MCF 10A (cell line): ENCODE data around the gene GTF2A1L. TPM values are rescaled to one million over a fixed set of nuclear protein-coding genes. Genes with fewer than 3 reads are reported as not detected.

Experiments
- Bru-seq: library from RNA; stranded (reverse); fragments of 400-500 nt; gene quantifications from one replicate; lab custom pipeline; 2021; lab: Mats Ljungman, UMichigan
- BruChase-seq, 2 experiments: library from RNA; stranded (reverse); fragments of 400-500 nt; gene quantifications; one replicate each; lab custom pipeline; 2021; lab: Mats Ljungman, UMichigan
- BruUV-seq: library from RNA; stranded (reverse); fragments of 400-500 nt; replicated peaks from 2 replicates; lab custom pipeline; 2021; lab: Mats Ljungman, UMichigan
- CTCF ChIA-PET: fragments of 300-600 bp; sonication (Branson Sonifier 250); formaldehyde crosslinking; extraction: SDS; loops from one replicate; lab custom pipeline; 2021; ENCODE audit warnings: antibody characterized with exemption, inconsistent platforms; lab: Yijun Ruan, JAX
- POLR2A ChIA-PET: fragments of 300-600, 350-650 bp; sonication (Branson Sonifier 250); formaldehyde crosslinking; extraction: SDS; loops from one replicate; lab custom pipeline; 2020; ENCODE audit warnings: antibody characterized with exemption, inconsistent platforms; lab: Yijun Ruan, JAX
- DNase-seq: peaks from one replicate; pipeline ENCODE4 v3.0.0-alpha.2; 2018; ENCODE audit not compliant: unreplicated experiment
- H3K27ac Mint-ChIP-seq: one replicate; pipeline ENCODE4 v1.8.0; 2022; ENCODE audit warnings: mild to moderate bottlenecking, low read depth, mixed read lengths; ENCODE audit not compliant: unreplicated experiment
- H3K27me3 Mint-ChIP-seq: one replicate; pipeline ENCODE4 v1.8.0; 2022; ENCODE audit warnings: mixed read lengths; ENCODE audit not compliant: insufficient read depth, unreplicated experiment
- H3K36me3 Mint-ChIP-seq: one replicate; pipeline ENCODE4 v1.8.0; 2022; ENCODE audit warnings: mild to moderate bottlenecking, moderate library complexity, mixed read lengths; ENCODE audit not compliant: insufficient read depth, unreplicated experiment
- H3K4me1 Mint-ChIP-seq: one replicate; pipeline ENCODE4 v1.8.0; 2022; ENCODE audit warnings: mixed read lengths; ENCODE audit not compliant: insufficient read depth, unreplicated experiment
- H3K4me3 Mint-ChIP-seq: one replicate; pipeline ENCODE4 v1.8.0; 2022; ENCODE audit warnings: mild to moderate bottlenecking, moderate library complexity, mixed read lengths; ENCODE audit not compliant: unreplicated experiment
- H3K9me3 Mint-ChIP-seq: one replicate; pipeline ENCODE4 v1.8.0; 2022; ENCODE audit warnings: mixed read lengths; ENCODE audit not compliant: unreplicated experiment
- intact Hi-C: fragments of 100-400 bp; cut with micrococcal nuclease; formaldehyde crosslinking; loops from 2 replicates; pipeline ENCODE4 v1.14.1; 2022
- long read RNA-seq: library from polyadenylated mRNA; stranded (forward); transcript quantifications from one replicate; pipeline ENCODE4 v2.0.0, GENCODE V29; 2022
- total RNA-seq: library from RNA; stranded (reverse); gene quantifications from 2 replicates; pipeline ENCODE4 v1.2.3, GENCODE V29; 2022
- TF ChIP-seq, protein P1 (sequence below): fragments of 200-600 bp; IDR thresholded peaks from one replicate; pipeline ENCODE4 v1.8.0; 2022; ENCODE audit warnings: antibody characterized with exemption, mild to moderate bottlenecking; ENCODE audit not compliant: unreplicated experiment

GTF2A1L gene
- not detected in 2 replicates for total RNA-seq
- Bru-seq, nascent RNA, result not detected
- BruChase-seq, experiment 1, labeled RNA remaining after a 6-hour chase, result not detected
- BruChase-seq, experiment 2, labeled RNA remaining after a 2-hour chase, result percentile 32 among the genes with signal in this experiment
- long read RNA-seq, result 0 reads

DNA sequence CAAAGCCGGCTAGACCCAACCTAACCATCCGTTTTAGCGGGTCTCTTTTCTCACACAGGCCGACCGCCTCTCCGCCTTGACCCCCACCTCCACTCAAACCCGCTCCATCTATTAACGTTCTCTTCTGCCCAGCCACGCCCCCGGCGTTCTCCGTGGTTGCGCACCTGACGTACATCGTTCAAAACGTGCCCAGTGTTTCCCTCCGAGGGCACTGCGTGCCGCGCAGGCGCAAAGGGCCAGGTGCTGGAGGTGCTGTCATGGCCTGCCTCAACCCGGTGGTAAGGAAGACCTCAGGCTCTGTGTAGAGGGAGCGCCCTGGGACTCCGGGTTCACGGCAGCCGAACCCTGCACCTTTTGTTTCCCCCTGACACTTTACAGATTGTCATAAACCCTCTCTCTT is at the start of gene GTF2A1L:
GTF2A1L (plus strand) TSS at position 239 of the 400 bp plus-strand sequence; CDS start at position 258, 19 bp downstream.
- Mint-ChIP-seq H3K4me1 (no peaks in the 10 kb centered on the region), H3K4me3 (no peak within 1 kb of the TSS), H3K36me3 (peaks cover 5% of the 10 kb centered on the region), H3K9me3 (no peaks in the 10 kb centered on the region), H3K27ac (no peak within 1 kb of the TSS), H3K27me3 (no peaks in the 10 kb centered on the region)
- intact Hi-C loops, result no loop called here
- CTCF ChIA-PET, result interaction anchor here (0.6 to 1.6 kb wide), 2 partner anchors 9 to 18 kb away, joined by 3 to 6 read pairs; no protein-coding TSS in a partner anchor
- BruUV-seq, result no TSS peak
- TF ChIP-seq, protein P1, sequence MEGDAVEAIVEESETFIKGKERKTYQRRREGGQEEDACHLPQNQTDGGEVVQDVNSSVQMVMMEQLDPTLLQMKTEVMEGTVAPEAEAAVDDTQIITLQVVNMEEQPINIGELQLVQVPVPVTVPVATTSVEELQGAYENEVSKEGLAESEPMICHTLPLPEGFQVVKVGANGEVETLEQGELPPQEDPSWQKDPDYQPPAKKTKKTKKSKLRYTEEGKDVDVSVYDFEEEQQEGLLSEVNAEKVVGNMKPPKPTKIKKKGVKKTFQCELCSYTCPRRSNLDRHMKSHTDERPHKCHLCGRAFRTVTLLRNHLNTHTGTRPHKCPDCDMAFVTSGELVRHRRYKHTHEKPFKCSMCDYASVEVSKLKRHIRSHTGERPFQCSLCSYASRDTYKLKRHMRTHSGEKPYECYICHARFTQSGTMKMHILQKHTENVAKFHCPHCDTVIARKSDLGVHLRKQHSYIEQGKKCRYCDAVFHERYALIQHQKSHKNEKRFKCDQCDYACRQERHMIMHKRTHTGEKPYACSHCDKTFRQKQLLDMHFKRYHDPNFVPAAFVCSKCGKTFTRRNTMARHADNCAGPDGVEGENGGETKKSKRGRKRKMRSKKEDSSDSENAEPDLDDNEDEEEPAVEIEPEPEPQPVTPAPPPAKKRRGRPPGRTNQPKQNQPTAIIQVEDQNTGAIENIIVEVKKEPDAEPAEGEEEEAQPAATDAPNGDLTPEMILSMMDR, result no peak
- no peak for DNase-seq
- POLR2A ChIA-PET, result no interaction called here

DNA sequence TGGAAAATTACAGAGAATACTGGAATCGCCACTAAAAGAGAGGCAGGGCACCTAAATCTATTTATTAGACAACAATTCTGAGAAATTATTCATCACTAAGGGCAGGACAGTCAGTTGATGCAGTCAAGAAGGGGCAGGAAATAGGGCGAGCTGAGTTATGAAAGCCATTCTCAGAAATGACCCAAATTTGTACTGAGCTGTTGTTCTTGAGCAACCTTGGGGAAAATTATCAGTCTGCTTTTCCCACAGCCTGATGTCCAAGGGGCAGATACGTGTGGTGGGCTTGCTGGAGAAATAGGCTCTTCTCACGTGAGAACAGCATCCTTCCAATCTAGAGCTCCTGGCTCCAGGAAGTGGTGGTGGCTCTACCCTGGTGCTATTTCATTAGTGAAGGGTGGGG is 49.1 kb upstream of the GTF2A1L start:
- Mint-ChIP-seq H3K4me1 (no peaks in the 10 kb centered on the region), H3K27ac (no peak overlapping the region), H3K27me3 (no peaks in the 10 kb centered on the region), H3K36me3 (no peaks in the 10 kb centered on the region), H3K4me3 (no peak overlapping the region), H3K9me3 (peaks cover 4% of the 10 kb centered on the region)
- TF ChIP-seq, protein P1, result no peak
- DNase-seq, result no peak
- no TSS peak for BruUV-seq
- POLR2A ChIA-PET, result no interaction called here
- CTCF ChIA-PET, result interaction anchor here (0.6 to 1.5 kb wide), 2 partner anchors 10 to 20 kb away, joined by 3 to 6 read pairs; no protein-coding TSS in a partner anchor
- intact Hi-C loops, result no loop called here

GRCh38 chr2:48569433-48569832 is 48.2 kb upstream of the GTF2A1L start:
- TF ChIP-seq, protein P1, result no peak
- Mint-ChIP-seq H3K27ac (no peak overlapping the region), H3K27me3 (no peaks in the 10 kb centered on the region), H3K4me3 (no peak overlapping the region), H3K36me3 (no peaks in the 10 kb centered on the region), H3K4me1 (no peaks in the 10 kb centered on the region), H3K9me3 (peaks cover 4% of the 10 kb centered on the region)
- DNase-seq, result no peak
- intact Hi-C loops, result no loop called here
- ChIA-PET CTCF (interaction anchor here (0.5 to 1.2 kb wide), 3 partner anchors 22 to 368 kb away, joined by 3 to 4 read pairs (median 3); no protein-coding TSS in a partner anchor), POLR2A (no interaction called here)
- no TSS peak for BruUV-seq

- no peaks in the 10 kb centered on the region for H3K4me1 Mint-ChIP-seq
- H3K27ac Mint-ChIP-seq, result no peak overlapping the region
- H3K9me3 Mint-ChIP-seq, result peaks cover 4% of the 10 kb centered on the region
- H3K36me3 Mint-ChIP-seq, result no peaks in the 10 kb centered on the region
- no TSS peak for BruUV-seq
- ChIA-PET POLR2A (no interaction called here), CTCF (interaction anchor here (1.7 kb wide), 1 partner anchor 16 kb away, joined by 3 read pairs; no protein-coding TSS in a partner anchor)
- intact Hi-C loops, result no loop called here
- H3K27me3 Mint-ChIP-seq, result no peaks in the 10 kb centered on the region
- TF ChIP-seq, protein P1, result no peak
- no peak for DNase-seq
- H3K4me3 Mint-ChIP-seq, result no peak overlapping the region
Observed at GRCh38 chr2:48572816-48573215, 44.8 kb upstream of the GTF2A1L start.
